DOHH2 (cell line): Measurements from ENCODE around the gene MGLL.
A peak's percentile ranks its signal among the peaks of the same experiment; 100 is the strongest.

ENCODE experiments used
- H3F3A ChIP-seq: fragments of 200-600 bp; sonication (generic), shearing (Covaris generic); 2 replicates; pipeline ENCODE4 v1.6.0; 2016; ENCODE audit warnings: antibody characterized with exemption, mild to moderate bottlenecking; ENCODE audit not compliant: control insufficient read depth, insufficient read depth
- H3K27ac ChIP-seq: fragments of 200-600 bp; sonication (generic); 2 replicates; pipeline ENCODE4 v1.5.1; 2014; ENCODE audit warnings: low read depth, mild to moderate bottlenecking, low read length, moderate library complexity
- H3K27me3 ChIP-seq: fragments of 200-600 bp; sonication (generic); 2 replicates; pipeline ENCODE4 v1.6.1; 2014; ENCODE audit warnings: mild to moderate bottlenecking, low read length, mixed read lengths; ENCODE audit not compliant: control insufficient read depth
- H3K36me3 ChIP-seq: fragments of 200-600 bp; sonication (generic); 2 replicates; pipeline ENCODE4 v1.6.1; 2014; ENCODE audit warnings: mild to moderate bottlenecking, low read length, moderate library complexity, mixed read lengths; ENCODE audit not compliant: control insufficient read depth
- H3K4me1 ChIP-seq: fragments of 200-600 bp; sonication (generic); 2 replicates; pipeline ENCODE4 v1.6.1; 2014; ENCODE audit warnings: mild to moderate bottlenecking, low read length, mixed read lengths; ENCODE audit not compliant: control insufficient read depth
- H3K4me2 ChIP-seq: fragments of 200-600 bp; sonication (generic); 2 replicates; pipeline ENCODE4 v1.6.0; 2014; ENCODE audit warnings: mild to moderate bottlenecking, low read length, moderate library complexity
- H3K4me3 ChIP-seq: fragments of 200-600 bp; sonication (generic); 2 replicates; pipeline ENCODE4 v1.5.1; 2014; ENCODE audit warnings: mild to moderate bottlenecking, low read length, mixed read lengths
- H3K79me2 ChIP-seq: fragments of 200-600 bp; sonication (generic); 2 replicates; pipeline ENCODE4 v1.6.1; 2014; ENCODE audit warnings: mild to moderate bottlenecking, low read length, mixed read lengths; ENCODE audit not compliant: control insufficient read depth
- H3K9me2 ChIP-seq: fragments of 200-600 bp; sonication (generic); replicated peaks from 2 replicates; pipeline ENCODE4 v1.6.1; 2014; ENCODE audit warnings: mild to moderate bottlenecking, low read length, mixed read lengths; ENCODE audit not compliant: control insufficient read depth
- H3K9me3 ChIP-seq: fragments of 200-600 bp; sonication (generic); 2 replicates; pipeline ENCODE4 v1.6.1; 2014; ENCODE audit warnings: antibody characterized with exemption, low read length, mixed read lengths; ENCODE audit not compliant: control insufficient read depth, insufficient read depth
- H4K20me1 ChIP-seq: fragments of 200-600 bp; sonication (generic); 2 replicates; pipeline ENCODE4 v1.6.0; 2014; ENCODE audit warnings: low read depth, mild to moderate bottlenecking, antibody characterized with exemption, low read length, moderate library complexity; ENCODE audit not compliant: control insufficient read depth, insufficient read depth
- CTCF ChIP-seq: fragments of 200-600 bp; sonication (generic); IDR thresholded peaks from one replicate; pipeline ENCODE4 v1.5.1; 2014; ENCODE audit warnings: antibody characterized with exemption, mild to moderate bottlenecking, low read depth, low read length; ENCODE audit not compliant: poor library complexity, severe bottlenecking
- EZH2phosphoT487 ChIP-seq: fragments of 200-600 bp; sonication (generic); IDR thresholded peaks from 2 replicates; pipeline ENCODE4 v1.6.1; 2017; ENCODE audit warnings: borderline replicate concordance, mild to moderate bottlenecking, antibody characterized with exemption, low read length, moderate library complexity, mixed read lengths

Gene MGLL

GRCh38 chr3:127822682-127823425 is 539 bp upstream of the MGLL start:
- Histone ChIP-seq H4K20me1 (no peaks in the 10 kb centered on the region; the same call in 1 of the 2 replicates), H3K27me3 (peaks cover 51% of the 10 kb centered on the region), H3K27ac (no peak overlapping the region), H3K4me2 (peak overlapping the region; percentile 38), H3K4me1 (no peaks in the 10 kb centered on the region; the same call in 1 of the 2 replicates), H3K36me3 (no peaks in the 10 kb centered on the region), H3K79me2 (no peaks in the 10 kb centered on the region), H3K4me3 (peak overlapping the region; percentile 34), H3F3A (no peaks in the 10 kb centered on the region), H3K9me3 (no peaks in the 10 kb centered on the region; the same call in 1 of the 2 replicates), H3K9me2 (no peaks in the 10 kb centered on the region)
- TF ChIP-seq CTCF, result no peak
- peak; percentile 93; the same call in 1 of the 2 replicates for TF ChIP-seq EZH2phosphoT487

- Histone ChIP-seq H3K27me3 (peaks cover 51% of the 10 kb centered on the region), H3K27ac (no peak overlapping the region), H3K36me3 (no peaks in the 10 kb centered on the region), H4K20me1 (no peaks in the 10 kb centered on the region; the same call in 1 of the 2 replicates), H3K9me2 (no peaks in the 10 kb centered on the region), H3K4me2 (no peak overlapping the region), H3K9me3 (no peaks in the 10 kb centered on the region), H3K4me1 (no peaks in the 10 kb centered on the region; the same call in 1 of the 2 replicates), H3F3A (no peaks in the 10 kb centered on the region), H3K79me2 (no peaks in the 10 kb centered on the region), H3K4me3 (no peak overlapping the region)
- TF ChIP-seq EZH2phosphoT487, result no peak
- no peak for TF ChIP-seq CTCF
Measured at GRCh38 chr3:127821394-127821793, 921 bp downstream of the MGLL start.

- H3F3A ChIP-seq, result no peaks in the 10 kb centered on the region
- H3K36me3 ChIP-seq, result no peaks in the 10 kb centered on the region
- H3K4me2 ChIP-seq, result no peak overlapping the region
- H3K27ac ChIP-seq, result no peak overlapping the region
- H3K79me2 ChIP-seq, result no peaks in the 10 kb centered on the region
- TF ChIP-seq EZH2phosphoT487 (no peak), CTCF (no peak)
- no peaks in the 10 kb centered on the region for H3K9me2 ChIP-seq
- no peaks in the 10 kb centered on the region; the same call in 1 of the 2 replicates for H4K20me1 ChIP-seq
- no peaks in the 10 kb centered on the region; the same call in 1 of the 2 replicates for H3K4me1 ChIP-seq
- no peaks in the 10 kb centered on the region for H3K9me3 ChIP-seq
- peaks cover 51% of the 10 kb centered on the region for H3K27me3 ChIP-seq
- no peak overlapping the region for H3K4me3 ChIP-seq
Measured at GRCh38 chr3:127820826-127821313, 1.4 kb downstream of the MGLL start.
